ENCODE results near the gene AFG3L2. TPM values are rescaled to one million over a fixed set of nuclear protein-coding genes. Genes with fewer than 3 reads are reported as not detected.

The AFG3L2 gene
- total and polyA plus RNA-seq, 2 of the 8 experiments (the other 6 are each of a cell fraction or from before 2014, with no cell fraction given), result 29.7 to 84.8 TPM

- no peak overlapping the region for H2BK20ac ChIP-seq (ENCODE audit: low read length)
- H2AFZ ChIP-seq (ENCODE audit: low read length), result no peak overlapping the region
- FAIRE-seq (no peak), DNase-seq (ENCODE audit: low read depth in 1 of 2, low spot score in 2 of 2) (no peak)
- 0 out of 4 replicates have a peak, but pooled peaks cover 0 to 4% of the 10 kb centered on the region in 2 experiments for H3K9me3 ChIP-seq (ENCODE audit: insufficient read depth in 2 of 2, low read depth in 1 of 2, low read length in 1 of 2)
- H3K4me3 ChIP-seq (ENCODE audit: extremely low read depth in 1 of 4, insufficient read depth in 2 of 4, low read depth in 3 of 4, low read length in 4 of 4), result no peak overlapping the region
- H2BK5ac ChIP-seq (ENCODE audit: low read depth, low read length), result no peak overlapping the region
- H4K5ac ChIP-seq (ENCODE audit: insufficient read length, low read depth, low read length), result no peak overlapping the region
- no peaks in the 10 kb centered on the region for H3K79me2 ChIP-seq (ENCODE audit: control insufficient read depth in 1 of 2, insufficient read depth in 2 of 2, low read length in 2 of 2)
- CTCF ChIA-PET (ENCODE audit: partially characterized antibody), result interaction anchor here (1.1 to 2.1 kb wide), 5 partner anchors 13 to 42 kb away, joined by 3 to 5 read pairs (median 3); no protein-coding TSS in a partner anchor
- H4K20me1 ChIP-seq (replicated peaks in 1 of 2; ENCODE audit: control insufficient read depth in 1 of 2, insufficient read depth in 2 of 2, low read length in 2 of 2), result peaks cover 0 to under 1% of the 10 kb centered on the region in 2 experiments
- H3K23me2 ChIP-seq (ENCODE audit: low read depth, low read length), result no peaks in the 10 kb centered on the region
- H4K91ac ChIP-seq (replicated peaks; ENCODE audit: insufficient read length, low read length), result no peak overlapping the region
- no peak overlapping the region for H3K56ac ChIP-seq (replicated peaks; ENCODE audit: insufficient read length, low read depth, low read length)
- no peak overlapping the region for H2BK120ac ChIP-seq (replicated peaks; ENCODE audit: low read depth, low read length)
- H3K27me3 ChIP-seq (replicated peaks in 1 of 4; ENCODE audit: control insufficient read depth in 3 of 4, extremely low read depth in 1 of 4, insufficient read depth in 3 of 4, low read length in 3 of 4), result peaks cover 0 to 3% (median 0%) of the 10 kb centered on the region in 4 experiments; a peak in 2 of 7 replicates
- no peak overlapping the region for H3K23ac ChIP-seq (ENCODE audit: insufficient read length)
- no peak overlapping the region for H3K4me2 ChIP-seq (ENCODE audit: insufficient read depth in 1 of 2, low read depth in 2 of 2, low read length in 2 of 2)
- H3K27ac ChIP-seq (ENCODE audit: low read depth, low read length), result no peak overlapping the region
- TF ChIP-seq CBX8 (IDR thresholded peaks at IDR 0.05; ENCODE audit: borderline replicate concordance, low read depth, low read length) (no peak), POLR2A (IDR thresholded peaks at IDR 0.05; ENCODE audit: control extremely low read depth in 1 of 2, low read depth in 2 of 2, low read length in 2 of 2) (no peak), TBP (IDR thresholded peaks at IDR 0.05; ENCODE audit: low read depth, low read length) (no peak), SIX5 (IDR thresholded peaks at IDR 0.05; ENCODE audit: low read depth, low read length) (no peak)
- H3K18ac ChIP-seq (ENCODE audit: extremely low read depth, low read length), result no peak overlapping the region
- no peak overlapping the region for H4K8ac ChIP-seq (ENCODE audit: extremely low read depth, insufficient read depth, low read length)
- H3K4me1 ChIP-seq (replicated peaks in 1 of 4; ENCODE audit: control insufficient read depth in 3 of 4, insufficient read depth in 4 of 4, low read length in 3 of 4), result no peaks in the 10 kb centered on the region
- H2BK15ac ChIP-seq (ENCODE audit: low read length), result no peak overlapping the region
- H3K4ac ChIP-seq (replicated peaks; ENCODE audit: insufficient read length, low read depth, low read length), result no peak overlapping the region
- H2BK12ac ChIP-seq (ENCODE audit: low read depth, low read length), result no peak overlapping the region
- H3K14ac ChIP-seq (ENCODE audit: insufficient read length), result no peak overlapping the region
- H3K36me3 ChIP-seq (ENCODE audit: control insufficient read depth in 2 of 4, insufficient read depth in 4 of 4, low read length in 3 of 4), result no peaks in the 10 kb centered on the region
- POLR2A ChIA-PET (ENCODE audit: partially characterized antibody), result no interaction called here
- H2AK5ac ChIP-seq (ENCODE audit: low read depth, low read length), result no peak overlapping the region
- 91% methylated on average over 2 of the region's 2 CpGs; no CpG with 5 or more reads in 1 of the 2 experiments for WGBS, 2 experiments (ENCODE audit: extremely low coverage in 1 of 2, insufficient coverage in 1 of 2, insufficient read length in 1 of 2, insufficient replicate concordance in 2 of 2, low coverage in 1 of 2, low lambda C conversion rate in 2 of 2, missing lambda C conversion rate in 1 of 2)
- no peak overlapping the region for H3K9ac ChIP-seq (replicated peaks in 1 of 4; ENCODE audit: extremely low read depth in 1 of 4, low read depth in 3 of 4, low read length in 3 of 4)
- H3K79me1 ChIP-seq (ENCODE audit: low read depth, low read length), result no peaks in the 10 kb centered on the region
Measured at GRCh38 chr18:12299862-12300261, 77.2 kb downstream of the AFG3L2 start.

All from H1 (cell line).